Liver (tissue), 3 donors: ENCODE measurements around the gene FIBP.

Experiments
- ATF3 ChIP-seq: IDR thresholded peaks from 2 replicates; pipeline ENCODE4 v1.6.1; 2016; ENCODE audit warnings: antibody characterized with exemption
- EGR1 ChIP-seq, 2 donors: IDR thresholded peaks; 2 replicates each; pipeline ENCODE4 v1.6.1; 2016 to 2018; ENCODE audit warnings: antibody characterized with exemption in 2 of 2, low read depth in 2 of 2
- FOXA1 ChIP-seq: IDR thresholded peaks from 2 replicates; pipeline ENCODE4 v1.6.1; 2016; ENCODE audit warnings: antibody characterized with exemption
- GABPA ChIP-seq, 2 donors: IDR thresholded peaks in 1 of 2; conservative IDR thresholded peaks in 1 of 2; 2 replicates each; pipeline ENCODE4 v1.6.1; 2016; ENCODE audit warnings: antibody characterized with exemption in 2 of 2, mild to moderate bottlenecking in 1 of 2, moderate library complexity in 1 of 2
- TF ChIP-seq, protein P1 (sequence below): fragments of 150-350 bp; IDR thresholded peaks from 2 replicates; pipeline ENCODE4 v1.5.1; 2017; ENCODE audit warnings: improper control_type of control experiment, low read depth, low read length; ENCODE audit not compliant: missing input control
- TF ChIP-seq, protein P2 (sequence below): IDR thresholded peaks from 2 replicates; pipeline ENCODE4 v1.6.1; 2016; ENCODE audit warnings: antibody characterized with exemption, mild to moderate bottlenecking
- donor health status: healthy.
- donor health status: healthy.

DNA sequence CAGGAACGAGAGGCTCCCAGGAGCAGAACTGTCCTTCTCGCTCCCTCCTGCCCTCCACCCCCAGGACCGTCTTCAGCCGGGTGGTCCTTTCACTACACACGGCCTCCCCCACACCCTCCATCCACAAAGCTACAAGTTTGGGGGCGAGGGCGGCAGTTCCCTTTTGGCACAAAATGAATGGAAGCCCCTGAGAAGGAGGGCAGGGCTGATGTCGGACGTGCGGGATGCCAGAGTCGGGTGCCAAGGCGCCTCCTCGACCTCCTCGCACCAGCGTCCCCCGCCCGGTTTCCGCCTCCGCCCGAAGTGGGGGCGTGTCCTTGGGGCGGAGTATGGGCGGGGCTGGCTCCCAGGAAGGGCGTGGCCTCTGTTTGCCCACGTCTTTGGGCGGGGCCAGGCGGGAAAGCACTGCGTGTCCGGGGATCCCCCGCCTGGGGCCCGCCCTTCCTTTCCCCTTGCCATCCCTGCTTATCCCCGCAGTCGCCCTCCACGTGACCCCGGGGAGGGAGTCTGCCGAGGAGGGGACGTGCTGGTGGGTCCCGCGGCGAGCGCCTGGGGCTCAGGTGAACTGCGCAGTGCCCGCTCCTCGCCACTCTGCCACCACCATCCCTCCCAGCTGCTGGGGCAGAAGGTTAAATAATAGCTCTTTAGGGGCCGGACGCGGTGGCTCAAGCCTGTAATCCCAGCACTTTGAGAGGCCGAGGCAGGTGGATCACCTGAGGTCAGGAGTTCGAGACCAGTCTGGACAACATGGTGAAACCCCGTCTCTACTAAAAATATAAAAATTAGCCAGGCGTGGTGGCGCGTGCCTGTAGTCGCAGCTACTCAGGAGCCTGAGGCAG, 14.7 kb downstream of the FIBP start:
- TF ChIP-seq, protein P1, sequence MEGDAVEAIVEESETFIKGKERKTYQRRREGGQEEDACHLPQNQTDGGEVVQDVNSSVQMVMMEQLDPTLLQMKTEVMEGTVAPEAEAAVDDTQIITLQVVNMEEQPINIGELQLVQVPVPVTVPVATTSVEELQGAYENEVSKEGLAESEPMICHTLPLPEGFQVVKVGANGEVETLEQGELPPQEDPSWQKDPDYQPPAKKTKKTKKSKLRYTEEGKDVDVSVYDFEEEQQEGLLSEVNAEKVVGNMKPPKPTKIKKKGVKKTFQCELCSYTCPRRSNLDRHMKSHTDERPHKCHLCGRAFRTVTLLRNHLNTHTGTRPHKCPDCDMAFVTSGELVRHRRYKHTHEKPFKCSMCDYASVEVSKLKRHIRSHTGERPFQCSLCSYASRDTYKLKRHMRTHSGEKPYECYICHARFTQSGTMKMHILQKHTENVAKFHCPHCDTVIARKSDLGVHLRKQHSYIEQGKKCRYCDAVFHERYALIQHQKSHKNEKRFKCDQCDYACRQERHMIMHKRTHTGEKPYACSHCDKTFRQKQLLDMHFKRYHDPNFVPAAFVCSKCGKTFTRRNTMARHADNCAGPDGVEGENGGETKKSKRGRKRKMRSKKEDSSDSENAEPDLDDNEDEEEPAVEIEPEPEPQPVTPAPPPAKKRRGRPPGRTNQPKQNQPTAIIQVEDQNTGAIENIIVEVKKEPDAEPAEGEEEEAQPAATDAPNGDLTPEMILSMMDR, result no peak
- TF ChIP-seq GABPA (IDR thresholded peaks at IDR 0.05 in 1 of 2, conservative IDR thresholded peaks at IDR 0.05 in 1 of 2) (peak in 1 of 2 donors; percentile 84), FOXA1 (no peak), EGR1 (IDR thresholded peaks at IDR 0.05; ENCODE audit: low read depth in 2 of 2) (peak; percentile 48 to 49), ATF3 (no peak)
- TF ChIP-seq, protein P2, sequence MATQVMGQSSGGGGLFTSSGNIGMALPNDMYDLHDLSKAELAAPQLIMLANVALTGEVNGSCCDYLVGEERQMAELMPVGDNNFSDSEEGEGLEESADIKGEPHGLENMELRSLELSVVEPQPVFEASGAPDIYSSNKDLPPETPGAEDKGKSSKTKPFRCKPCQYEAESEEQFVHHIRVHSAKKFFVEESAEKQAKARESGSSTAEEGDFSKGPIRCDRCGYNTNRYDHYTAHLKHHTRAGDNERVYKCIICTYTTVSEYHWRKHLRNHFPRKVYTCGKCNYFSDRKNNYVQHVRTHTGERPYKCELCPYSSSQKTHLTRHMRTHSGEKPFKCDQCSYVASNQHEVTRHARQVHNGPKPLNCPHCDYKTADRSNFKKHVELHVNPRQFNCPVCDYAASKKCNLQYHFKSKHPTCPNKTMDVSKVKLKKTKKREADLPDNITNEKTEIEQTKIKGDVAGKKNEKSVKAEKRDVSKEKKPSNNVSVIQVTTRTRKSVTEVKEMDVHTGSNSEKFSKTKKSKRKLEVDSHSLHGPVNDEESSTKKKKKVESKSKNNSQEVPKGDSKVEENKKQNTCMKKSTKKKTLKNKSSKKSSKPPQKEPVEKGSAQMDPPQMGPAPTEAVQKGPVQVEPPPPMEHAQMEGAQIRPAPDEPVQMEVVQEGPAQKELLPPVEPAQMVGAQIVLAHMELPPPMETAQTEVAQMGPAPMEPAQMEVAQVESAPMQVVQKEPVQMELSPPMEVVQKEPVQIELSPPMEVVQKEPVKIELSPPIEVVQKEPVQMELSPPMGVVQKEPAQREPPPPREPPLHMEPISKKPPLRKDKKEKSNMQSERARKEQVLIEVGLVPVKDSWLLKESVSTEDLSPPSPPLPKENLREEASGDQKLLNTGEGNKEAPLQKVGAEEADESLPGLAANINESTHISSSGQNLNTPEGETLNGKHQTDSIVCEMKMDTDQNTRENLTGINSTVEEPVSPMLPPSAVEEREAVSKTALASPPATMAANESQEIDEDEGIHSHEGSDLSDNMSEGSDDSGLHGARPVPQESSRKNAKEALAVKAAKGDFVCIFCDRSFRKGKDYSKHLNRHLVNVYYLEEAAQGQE, result peak; percentile 18
